ENCODE measurements around the gene SCGB1A1. TPM values are rescaled to one million over a fixed set of nuclear protein-coding genes. Genes with fewer than 3 reads are reported as not detected.
A peak's percentile ranks its signal among the peaks of the same experiment; 100 is the strongest.

Gene SCGB1A1
- total RNA-seq, 1 donor from 2014 or later = not detected

DNA sequence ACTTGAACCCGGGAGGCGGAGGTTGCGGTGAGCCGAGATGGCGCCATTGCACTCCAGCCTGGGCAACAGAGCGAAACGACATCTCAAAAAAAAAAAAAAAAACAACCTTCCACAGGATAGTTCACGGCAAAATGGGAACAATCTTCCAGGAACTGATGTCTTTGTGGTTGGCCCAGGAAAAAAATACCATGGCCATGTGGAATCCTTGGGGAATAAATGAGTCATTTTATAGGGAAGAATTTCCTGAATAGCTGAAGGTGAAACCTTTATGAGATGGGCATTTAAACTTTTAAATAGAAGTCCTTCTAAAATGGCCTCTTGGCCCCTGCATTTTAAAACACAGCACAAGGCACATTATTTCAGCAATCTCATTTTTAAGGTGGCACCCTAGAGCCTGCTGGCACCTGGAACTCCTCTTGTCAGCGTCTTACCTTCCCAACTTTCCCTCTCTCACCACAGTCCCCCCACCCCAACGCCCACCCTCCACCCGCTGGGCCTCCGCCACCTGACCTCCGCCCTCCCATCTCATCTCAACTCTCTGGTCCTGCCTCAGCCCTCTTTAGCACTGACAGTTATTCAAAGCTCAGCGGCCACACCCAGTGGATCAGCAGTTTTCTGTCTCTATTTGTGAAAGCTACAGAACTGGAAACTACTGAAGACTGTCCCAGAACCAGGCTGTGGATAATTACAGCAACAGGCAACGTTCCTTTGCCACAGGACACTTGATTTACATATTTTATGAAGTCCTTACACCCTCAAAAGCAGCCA, 43.1 kb downstream of the SCGB1A1 start:
- Mint-ChIP-seq H3K4me3 (no peak overlapping the region), H3K27ac (peak overlapping the region; percentile 54), H3K36me3 (no peaks in the 10 kb centered on the region), H3K27me3 (ENCODE audit: low read depth) (no peaks in the 10 kb centered on the region), H3K4me1 (peaks cover 14% of the 10 kb centered on the region), H3K9me3 (no peaks in the 10 kb centered on the region)
- no peak for TF ChIP-seq CTCF (IDR thresholded peaks at IDR 0.05; ENCODE audit: unreplicated experiment)
- DNase-seq (ENCODE audit: low spot score in 2 of 2, unreplicated experiment in 2 of 2) = no peak

GRCh38 chr11:62462508-62462892, 43.7 kb downstream of the SCGB1A1 start:
- H3K4me3 Mint-ChIP-seq = no peak overlapping the region
- TF ChIP-seq CTCF (IDR thresholded peaks at IDR 0.05; ENCODE audit: unreplicated experiment) = no peak
- H3K9me3 Mint-ChIP-seq = no peaks in the 10 kb centered on the region
- peaks cover 18% of the 10 kb centered on the region for H3K4me1 Mint-ChIP-seq
- H3K27me3 Mint-ChIP-seq (ENCODE audit: low read depth) = no peaks in the 10 kb centered on the region
- H3K27ac Mint-ChIP-seq = no peak overlapping the region
- DNase-seq (ENCODE audit: low spot score in 2 of 2, unreplicated experiment in 2 of 2) = no peak
- no peaks in the 10 kb centered on the region for H3K36me3 Mint-ChIP-seq

DNA sequence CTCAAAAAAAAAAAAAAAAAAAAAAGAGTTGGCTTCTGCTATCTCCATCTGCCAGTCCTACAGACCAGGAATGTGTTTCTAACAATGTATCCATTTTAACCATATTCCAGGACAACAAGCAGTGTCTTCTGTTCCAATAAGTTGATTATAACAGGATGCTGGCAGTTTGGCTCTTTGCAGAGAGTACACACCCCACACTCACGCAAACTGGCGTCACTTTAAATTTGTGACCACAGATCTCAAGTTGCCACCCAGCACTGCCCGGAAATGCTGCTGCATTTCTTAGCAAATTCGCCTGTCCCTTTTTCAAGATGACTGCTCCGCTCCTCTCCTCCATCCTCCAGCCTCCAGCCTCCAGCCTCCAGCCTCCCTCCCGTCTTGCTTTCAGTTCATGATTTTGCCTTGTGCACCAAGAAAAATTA, 44.3 kb downstream of the SCGB1A1 start:
- Mint-ChIP-seq H3K36me3 (no peaks in the 10 kb centered on the region), H3K27ac (no peak overlapping the region), H3K9me3 (no peaks in the 10 kb centered on the region), H3K4me3 (no peak overlapping the region), H3K4me1 (peaks cover 22% of the 10 kb centered on the region), H3K27me3 (ENCODE audit: low read depth) (no peaks in the 10 kb centered on the region)
- DNase-seq (ENCODE audit: low spot score in 2 of 2, unreplicated experiment in 2 of 2) = no peak
- TF ChIP-seq CTCF (IDR thresholded peaks at IDR 0.05; ENCODE audit: unreplicated experiment) = no peak

- Mint-ChIP-seq H3K4me1 (peaks cover 25% of the 10 kb centered on the region), H3K4me3 (no peak overlapping the region), H3K9me3 (no peaks in the 10 kb centered on the region), H3K27ac (peak overlapping the region; percentile 1), H3K27me3 (ENCODE audit: low read depth) (no peaks in the 10 kb centered on the region), H3K36me3 (no peaks in the 10 kb centered on the region)
- no peak for DNase-seq (ENCODE audit: low spot score in 2 of 2, unreplicated experiment in 2 of 2)
- TF ChIP-seq CTCF (IDR thresholded peaks at IDR 0.05; ENCODE audit: unreplicated experiment) = no peak
Observed at GRCh38 chr11:62464655-62465054, 45.8 kb downstream of the SCGB1A1 start.

GRCh38 chr11:62466444-62466843, 47.6 kb downstream of the SCGB1A1 start:
- TF ChIP-seq CTCF (IDR thresholded peaks at IDR 0.05; ENCODE audit: unreplicated experiment) = no peak
- Mint-ChIP-seq H3K9me3 (no peaks in the 10 kb centered on the region), H3K27me3 (ENCODE audit: low read depth) (no peaks in the 10 kb centered on the region), H3K27ac (peak overlapping the region; percentile 87), H3K36me3 (no peaks in the 10 kb centered on the region), H3K4me3 (no peak overlapping the region), H3K4me1 (peaks cover 25% of the 10 kb centered on the region)
- DNase-seq (ENCODE audit: low spot score in 2 of 2, unreplicated experiment in 2 of 2) = no peak
